ENCODE measurements around the gene ETS1.

- TF ChIP-seq JUNB (IDR thresholded peaks at IDR 0.05; ENCODE audit: unreplicated experiment) (no peak), CTCF (conservative IDR thresholded peaks at IDR 0.05; ENCODE audit: low read depth in 2 of 2) (no peak), ZNF331 (CRISPR knock-in tag; IDR thresholded peaks at IDR 0.05; ENCODE audit: low read depth) (no peak), STAT1 (IDR thresholded peaks at IDR 0.05; ENCODE audit: unreplicated experiment) (no peak), CREB1 (CRISPR knock-in tag; IDR thresholded peaks at IDR 0.05; ENCODE audit: low read depth) (no peak), REST (IDR thresholded peaks at IDR 0.05; ENCODE audit: unreplicated experiment) (no peak)
Observed at GRCh38 chr11:128599729-128600128, 12.4 kb upstream of the ETS1 start.
